ENCODE measurements around the gene CARMIL1. TPM values are rescaled to one million over a fixed set of nuclear protein-coding genes. Genes with fewer than 3 reads are reported as not detected.

Gene CARMIL1
- polyA plus RNA-seq, 1 of the 3 experiments (the other 2 are of a cell fraction), result 1.7 TPM

- ChIA-PET POLR2A (no interaction called here), CTCF (no interaction called here)
- Histone ChIP-seq H3K4me1 (ENCODE audit: control insufficient read depth in 1 of 2, insufficient read depth in 2 of 2, low read depth in 1 of 2, low read length in 1 of 2) (peaks cover 0 to 11% of the 10 kb centered on the region in 2 experiments; a peak in 3 of 4 replicates), H3K27me3 (ENCODE audit: insufficient read depth) (no peaks in the 10 kb centered on the region), H3K36me3 (replicated peaks in 1 of 2; ENCODE audit: control insufficient read depth in 1 of 2, insufficient read depth in 2 of 2, low read length in 1 of 2) (no peaks in the 10 kb centered on the region), H3K9me2 (no peaks in the 10 kb centered on the region), H3F3A (replicated peaks; ENCODE audit: insufficient read depth) (no peaks in the 10 kb centered on the region), H3K27ac (ENCODE audit: low read depth in 2 of 2, low read length in 1 of 2) (no peak overlapping the region), H3K79me2 (ENCODE audit: insufficient read depth) (no peaks in the 10 kb centered on the region), H3K9ac (no peak overlapping the region), H2AFZ (ENCODE audit: low read depth) (no peak overlapping the region), H3K4me2 (no peak overlapping the region), H4K20me1 (ENCODE audit: insufficient read depth) (no peaks in the 10 kb centered on the region), H3K4me3 (ENCODE audit: low read depth in 2 of 2, low read length in 1 of 2) (no peak overlapping the region), H3K9me3 (no peaks in the 10 kb centered on the region)
- 87% methylated on average over 2 of the region's 2 CpGs for WGBS (ENCODE audit: low lambda C conversion rate)
- TF ChIP-seq NFIC (IDR thresholded peaks at IDR 0.05; ENCODE audit: borderline replicate concordance) (no peak), SMC3 (IDR thresholded peaks at IDR 0.05; ENCODE audit: low read depth, low read length) (no peak), POLR2AphosphoS5 (IDR thresholded peaks at IDR 0.05; ENCODE audit: low read depth, low read length) (no peak), RCOR1 (IDR thresholded peaks at IDR 0.05; ENCODE audit: low read length) (no peak)
- TF ChIP-seq, protein P1, sequence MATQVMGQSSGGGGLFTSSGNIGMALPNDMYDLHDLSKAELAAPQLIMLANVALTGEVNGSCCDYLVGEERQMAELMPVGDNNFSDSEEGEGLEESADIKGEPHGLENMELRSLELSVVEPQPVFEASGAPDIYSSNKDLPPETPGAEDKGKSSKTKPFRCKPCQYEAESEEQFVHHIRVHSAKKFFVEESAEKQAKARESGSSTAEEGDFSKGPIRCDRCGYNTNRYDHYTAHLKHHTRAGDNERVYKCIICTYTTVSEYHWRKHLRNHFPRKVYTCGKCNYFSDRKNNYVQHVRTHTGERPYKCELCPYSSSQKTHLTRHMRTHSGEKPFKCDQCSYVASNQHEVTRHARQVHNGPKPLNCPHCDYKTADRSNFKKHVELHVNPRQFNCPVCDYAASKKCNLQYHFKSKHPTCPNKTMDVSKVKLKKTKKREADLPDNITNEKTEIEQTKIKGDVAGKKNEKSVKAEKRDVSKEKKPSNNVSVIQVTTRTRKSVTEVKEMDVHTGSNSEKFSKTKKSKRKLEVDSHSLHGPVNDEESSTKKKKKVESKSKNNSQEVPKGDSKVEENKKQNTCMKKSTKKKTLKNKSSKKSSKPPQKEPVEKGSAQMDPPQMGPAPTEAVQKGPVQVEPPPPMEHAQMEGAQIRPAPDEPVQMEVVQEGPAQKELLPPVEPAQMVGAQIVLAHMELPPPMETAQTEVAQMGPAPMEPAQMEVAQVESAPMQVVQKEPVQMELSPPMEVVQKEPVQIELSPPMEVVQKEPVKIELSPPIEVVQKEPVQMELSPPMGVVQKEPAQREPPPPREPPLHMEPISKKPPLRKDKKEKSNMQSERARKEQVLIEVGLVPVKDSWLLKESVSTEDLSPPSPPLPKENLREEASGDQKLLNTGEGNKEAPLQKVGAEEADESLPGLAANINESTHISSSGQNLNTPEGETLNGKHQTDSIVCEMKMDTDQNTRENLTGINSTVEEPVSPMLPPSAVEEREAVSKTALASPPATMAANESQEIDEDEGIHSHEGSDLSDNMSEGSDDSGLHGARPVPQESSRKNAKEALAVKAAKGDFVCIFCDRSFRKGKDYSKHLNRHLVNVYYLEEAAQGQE (IDR thresholded peaks at IDR 0.05; ENCODE audit: low read depth, low read length), result no peak
- no peak for DNase-seq
These were observed 84.3 kb downstream of the CARMIL1 start for GRCh38 chr6:25363427-25363826.

GRCh38 chr6:25365154-25365553 lies 86.0 kb downstream of the CARMIL1 start:
- ChIA-PET POLR2A (no interaction called here), CTCF (interaction anchor here (1.0 to 2.4 kb wide), 4 partner anchors 11 to 125 kb away, joined by 3 to 5 read pairs (median 4); no protein-coding TSS in a partner anchor)
- no peak overlapping the region for H3K4me2 ChIP-seq
- H3K27ac ChIP-seq (ENCODE audit: low read depth in 2 of 2, low read length in 1 of 2), result no peak overlapping the region
- no peak for DNase-seq
- WGBS (ENCODE audit: low lambda C conversion rate), result 96% methylated on average over 5 of the region's 5 CpGs
- no peaks in the 10 kb centered on the region for H3K9me3 ChIP-seq
- no peaks in the 10 kb centered on the region for H4K20me1 ChIP-seq (ENCODE audit: insufficient read depth)
- H2AFZ ChIP-seq (ENCODE audit: low read depth), result no peak overlapping the region
- H3K4me1 ChIP-seq (ENCODE audit: control insufficient read depth in 1 of 2, insufficient read depth in 2 of 2, low read depth in 1 of 2, low read length in 1 of 2), result no peaks in the 10 kb centered on the region; a peak in 2 of 4 replicates
- no peak overlapping the region for H3K4me3 ChIP-seq (ENCODE audit: low read depth in 2 of 2, low read length in 1 of 2)
- H3K27me3 ChIP-seq (ENCODE audit: insufficient read depth), result no peaks in the 10 kb centered on the region
- H3K79me2 ChIP-seq (ENCODE audit: insufficient read depth), result no peaks in the 10 kb centered on the region
- H3K9ac ChIP-seq, result no peak overlapping the region
- no peaks in the 10 kb centered on the region for H3K9me2 ChIP-seq
- H3F3A ChIP-seq (replicated peaks; ENCODE audit: insufficient read depth), result no peaks in the 10 kb centered on the region
- H3K36me3 ChIP-seq (replicated peaks in 1 of 2; ENCODE audit: control insufficient read depth in 1 of 2, insufficient read depth in 2 of 2, low read length in 1 of 2), result no peaks in the 10 kb centered on the region
- no peak for TF ChIP-seq SIN3A (IDR thresholded peaks at IDR 0.05; ENCODE audit: borderline replicate concordance, low read depth, low read length)
- TF ChIP-seq, protein P2, sequence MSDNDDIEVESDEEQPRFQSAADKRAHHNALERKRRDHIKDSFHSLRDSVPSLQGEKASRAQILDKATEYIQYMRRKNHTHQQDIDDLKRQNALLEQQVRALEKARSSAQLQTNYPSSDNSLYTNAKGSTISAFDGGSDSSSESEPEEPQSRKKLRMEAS (IDR thresholded peaks at IDR 0.05; ENCODE audit: low read depth), result no peak
- TF ChIP-seq NFIC (IDR thresholded peaks at IDR 0.05; ENCODE audit: borderline replicate concordance), result no peak
- TF ChIP-seq RAD21 (IDR thresholded peaks at IDR 0.05; ENCODE audit: low read length), result no peak
- TF ChIP-seq RFX5 (IDR thresholded peaks at IDR 0.05; ENCODE audit: low read length), result no peak
- TF ChIP-seq MXI1 (IDR thresholded peaks at IDR 0.05; ENCODE audit: low read depth, low read length), result no peak
- no peak for TF ChIP-seq CTCF (IDR thresholded peaks at IDR 0.05)
- no peak for TF ChIP-seq YY1 (IDR thresholded peaks at IDR 0.05; ENCODE audit: low read depth)
- no peak for TF ChIP-seq SMC3 (IDR thresholded peaks at IDR 0.05; ENCODE audit: low read depth, low read length)
- TF ChIP-seq ELF1 (IDR thresholded peaks at IDR 0.05), result no peak
- no peak for TF ChIP-seq NRF1 (IDR thresholded peaks at IDR 0.05; ENCODE audit: low read depth, low read length)
- TF ChIP-seq GABPA (IDR thresholded peaks at IDR 0.05; ENCODE audit: low read depth), result no peak
- TF ChIP-seq USF2 (IDR thresholded peaks at IDR 0.05; ENCODE audit: borderline replicate concordance, low read depth, low read length), result no peak
- TF ChIP-seq, protein P3, sequence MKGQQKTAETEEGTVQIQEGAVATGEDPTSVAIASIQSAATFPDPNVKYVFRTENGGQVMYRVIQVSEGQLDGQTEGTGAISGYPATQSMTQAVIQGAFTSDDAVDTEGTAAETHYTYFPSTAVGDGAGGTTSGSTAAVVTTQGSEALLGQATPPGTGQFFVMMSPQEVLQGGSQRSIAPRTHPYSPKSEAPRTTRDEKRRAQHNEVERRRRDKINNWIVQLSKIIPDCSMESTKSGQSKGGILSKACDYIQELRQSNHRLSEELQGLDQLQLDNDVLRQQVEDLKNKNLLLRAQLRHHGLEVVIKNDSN (IDR thresholded peaks at IDR 0.05; ENCODE audit: borderline replicate concordance, low read depth), result no peak
- TF ChIP-seq FOXM1 (IDR thresholded peaks at IDR 0.05; ENCODE audit: low read depth), result no peak
